Measurements from ENCODE around the gene CRHR2.
"Not testable (repeated sequence)": the region's sequence is repeated elsewhere in the genome, so short reads cannot be mapped to it uniquely, and the experiment has no call there.

Gene CRHR2

GRCh38 chr7:30652132-30652531, 30.1 kb downstream of the CRHR2 start:
- no peak for DNase-seq

GRCh38 chr7:30650421-30650808, 31.8 kb downstream of the CRHR2 start:
- DNase-seq: no peak

DNA sequence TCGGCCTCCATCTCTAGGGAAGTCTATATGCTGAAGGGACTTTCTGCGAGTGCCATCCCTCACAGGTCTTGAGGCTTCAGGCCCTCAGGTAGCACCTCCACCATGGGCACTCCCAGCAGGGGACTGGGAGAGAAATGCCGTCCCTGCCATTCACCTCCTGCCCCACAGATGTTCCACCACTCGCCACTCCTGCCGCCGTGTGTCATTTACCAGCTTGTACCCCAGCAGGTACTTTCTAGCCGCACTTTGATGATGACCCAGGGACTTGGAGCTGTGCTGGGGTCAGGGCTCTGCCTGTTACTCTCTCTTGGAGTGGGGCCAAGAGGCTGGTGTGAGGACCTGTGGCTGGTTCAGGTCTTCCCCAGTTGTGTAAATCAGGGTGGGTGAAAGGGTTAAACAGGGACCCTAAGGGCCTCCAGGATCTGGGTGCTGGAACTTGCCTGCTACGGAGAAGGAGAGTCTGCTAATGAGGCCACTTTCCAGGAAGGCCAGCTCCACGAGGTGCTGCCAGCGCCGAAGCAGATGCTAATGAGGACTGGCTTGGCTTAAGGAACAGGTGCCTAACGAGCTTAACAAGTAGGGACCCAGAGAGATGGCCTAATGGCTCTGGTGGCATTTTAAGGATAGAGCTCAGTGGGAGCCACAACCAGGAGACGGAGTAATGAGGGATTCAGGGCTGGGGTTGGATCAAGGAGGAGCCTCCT, 32.4 kb downstream of the CRHR2 start:
- DNase-seq: no peak

- DNase-seq: no peak
Observed at GRCh38 chr7:30648744-30649540, 33.3 kb downstream of the CRHR2 start.

GRCh38 chr7:30647589-30648364, 34.5 kb downstream of the CRHR2 start:
- no peak for DNase-seq

- DNase-seq: no peak
Observed at GRCh38 chr7:30646154-30646553, 36.1 kb downstream of the CRHR2 start.

- DNase-seq: no peak
Observed at GRCh38 chr7:30645661-30646060, 36.6 kb downstream of the CRHR2 start.

DNA sequence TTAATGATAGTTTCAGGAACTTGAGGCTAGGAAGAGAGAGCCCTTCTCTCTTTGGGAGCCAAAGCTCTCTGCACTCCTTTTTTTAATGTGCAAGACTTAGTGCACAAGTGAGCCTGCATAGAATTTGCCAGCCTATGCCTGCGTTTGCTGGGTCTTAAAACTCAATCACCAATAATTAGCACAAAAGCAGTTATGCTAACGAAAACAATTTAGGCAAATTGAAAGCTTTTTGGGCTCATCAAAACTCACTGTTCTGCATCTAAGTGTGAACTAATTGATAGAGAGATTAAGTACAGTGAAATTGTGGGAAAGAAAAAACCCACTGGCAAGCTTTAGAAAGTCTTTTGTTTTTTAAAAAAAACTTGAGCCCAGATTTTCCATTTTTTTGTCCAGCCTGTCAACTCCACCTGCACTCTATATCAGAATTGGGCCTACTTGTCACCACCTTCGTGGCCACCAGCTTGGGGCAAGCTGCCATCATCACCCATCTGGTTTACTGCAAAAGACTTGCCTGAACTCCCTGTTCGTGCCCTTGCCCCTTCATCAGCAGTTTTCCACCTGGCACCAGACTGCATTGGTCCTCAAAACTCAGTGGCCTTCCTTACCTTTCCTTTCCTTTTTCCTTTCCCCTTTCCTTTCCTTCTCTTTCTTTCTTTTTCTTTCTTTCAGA, 37.8 kb downstream of the CRHR2 start:
- no peak for DNase-seq

DNA sequence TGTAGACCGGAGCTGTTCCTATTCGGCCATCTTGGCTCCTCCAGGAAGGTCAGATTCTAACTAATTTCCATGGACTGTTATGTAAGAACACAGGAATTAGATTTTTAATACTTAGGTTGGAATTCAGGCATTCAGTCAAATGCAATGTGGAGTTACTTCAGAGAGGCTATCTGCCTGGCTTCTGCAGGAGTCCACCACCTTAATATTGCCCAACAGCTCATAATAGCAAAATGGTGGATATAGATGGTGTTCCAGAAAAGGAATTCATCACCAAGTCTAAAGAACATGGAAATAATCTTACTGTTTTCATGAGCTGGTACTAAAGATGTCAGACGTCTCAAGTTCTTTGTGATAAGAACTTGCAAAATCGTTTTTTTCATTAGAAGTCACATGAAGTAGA, 39.5 kb downstream of the CRHR2 start:
- DNase-seq: no peak

- DNase-seq: not testable (repeated sequence)
Observed at GRCh38 chr7:30642322-30642721, 39.9 kb downstream of the CRHR2 start.

DNA sequence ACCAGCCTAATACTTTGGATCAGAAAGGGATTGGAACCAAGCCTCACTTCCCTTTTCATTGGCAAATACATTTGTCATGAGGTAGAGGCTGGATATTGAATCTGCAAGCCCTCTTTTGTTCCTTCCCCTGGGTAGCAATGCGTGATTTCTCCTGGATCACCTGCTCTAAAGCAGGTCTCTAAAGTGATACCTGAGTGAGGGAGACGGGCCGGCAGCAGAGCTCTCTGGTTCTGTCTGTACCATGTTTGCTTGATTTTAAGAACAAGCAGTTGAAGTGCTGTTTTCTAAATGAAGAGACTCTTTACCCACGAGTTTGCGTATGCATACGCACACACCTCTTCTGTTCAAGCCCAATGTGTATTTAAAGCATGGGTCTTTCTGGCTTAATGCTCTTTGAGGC, 46.5 kb downstream of the CRHR2 start:
- DNase-seq: no peak

DNA sequence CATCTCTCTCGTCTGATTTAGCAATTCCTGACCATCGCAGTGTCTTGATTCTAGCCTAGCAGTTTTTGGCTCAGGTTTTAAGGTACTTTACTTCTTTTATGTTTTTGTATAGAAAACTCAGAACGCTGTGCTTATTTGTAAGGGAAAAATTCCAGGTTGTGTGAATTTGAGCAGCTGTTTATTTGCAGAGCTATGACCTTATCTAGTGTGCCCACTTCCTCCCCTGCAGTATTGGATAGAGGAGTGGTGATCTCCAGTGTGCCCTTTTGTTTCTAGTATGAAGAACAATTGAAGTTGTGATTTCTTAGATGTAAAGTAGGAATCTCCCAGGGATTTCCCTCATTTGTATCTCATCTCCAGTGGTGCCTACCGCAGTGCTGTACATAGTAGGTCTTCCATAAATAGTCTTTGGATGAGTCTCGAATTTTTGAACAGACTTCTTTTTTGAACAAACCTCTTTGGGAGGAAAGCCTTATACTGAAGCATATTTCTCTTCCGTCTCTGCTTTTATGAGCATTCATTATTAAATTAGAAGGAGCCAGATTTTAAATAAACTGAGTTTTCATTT, 47.5 kb downstream of the CRHR2 start:
- no peak for DNase-seq

GRCh38 chr7:30634193-30634626, 48.0 kb downstream of the CRHR2 start:
- DNase-seq: no peak

DNA sequence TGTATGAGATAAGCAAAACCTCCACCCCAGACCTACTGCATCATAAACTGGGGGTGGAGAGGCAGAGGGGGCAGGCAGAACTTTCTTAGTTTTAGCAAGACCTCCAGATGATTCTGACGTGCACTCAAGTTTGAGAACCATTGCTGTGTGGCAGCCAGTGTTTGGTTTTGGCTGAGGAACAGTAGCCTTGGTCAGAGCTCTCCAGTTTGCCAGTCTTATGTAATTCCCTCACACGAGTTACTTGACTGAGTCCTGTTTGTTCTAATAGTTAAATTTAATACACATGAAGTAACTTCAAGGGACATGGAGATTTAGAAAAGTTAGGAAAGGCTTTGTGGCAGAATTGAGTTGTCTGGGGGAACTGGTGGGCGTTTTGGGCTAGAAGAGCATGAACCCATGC, 49.0 kb downstream of the CRHR2 start:
- no peak for DNase-seq

GRCh38 chr7:30630986-30631385, 51.3 kb downstream of the CRHR2 start:
- no peak for DNase-seq

DNA sequence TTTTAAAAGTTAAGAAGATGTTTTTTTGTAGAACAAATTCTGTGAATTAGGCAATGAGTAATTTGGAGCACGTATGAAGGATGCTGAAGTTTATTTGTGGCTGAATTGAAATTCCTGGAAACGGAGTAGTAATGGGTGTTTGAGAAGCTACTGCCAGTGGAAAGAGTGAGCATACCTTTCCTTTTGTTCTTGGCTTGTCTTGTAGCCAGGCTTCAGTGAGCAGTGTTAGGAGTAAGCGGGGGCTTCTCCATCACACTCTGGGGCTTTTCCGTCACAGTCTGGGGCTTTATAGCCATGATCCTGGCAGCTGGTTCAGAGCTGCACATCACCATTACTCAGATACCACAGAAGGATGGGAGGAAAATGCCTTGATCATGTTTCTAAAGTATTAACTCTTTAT, 55.2 kb downstream of the CRHR2 start:
- DNase-seq: no peak

- no peak for DNase-seq
Observed at GRCh38 chr7:30625283-30625682, 57.0 kb downstream of the CRHR2 start.

- DNase-seq: no peak
Observed at GRCh38 chr7:30618961-30619360, 63.3 kb downstream of the CRHR2 start.

DNA sequence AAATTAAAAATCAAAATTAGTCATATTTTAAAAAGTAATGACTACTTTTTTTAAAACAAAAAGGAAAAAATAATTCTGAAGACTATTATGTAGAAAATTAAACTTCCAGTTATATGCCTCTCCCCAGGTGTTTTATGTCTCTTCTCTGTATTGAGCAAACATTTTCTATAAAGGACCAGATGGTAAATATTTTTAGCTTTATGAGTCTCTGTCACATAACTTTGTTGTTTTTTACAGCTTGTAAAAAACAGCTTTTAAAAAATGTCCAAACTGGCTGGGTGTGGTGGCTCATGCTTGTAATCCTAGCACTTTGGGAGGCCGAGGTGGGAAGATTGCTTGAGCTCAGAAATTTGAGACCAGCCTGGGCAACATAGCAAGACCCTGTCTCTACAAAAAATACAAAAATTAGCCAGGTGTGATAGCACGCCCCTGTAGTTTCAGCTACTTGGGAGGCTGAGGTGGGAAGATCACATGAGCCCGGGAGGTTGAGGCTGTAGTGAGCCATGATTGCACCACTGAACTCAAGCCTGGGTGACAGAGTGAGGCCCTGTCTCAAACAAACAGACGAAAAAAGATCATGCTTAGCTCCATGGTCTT, 64.1 kb downstream of the CRHR2 start:
- DNase-seq: no peak

- DNase-seq: no peak
Observed at GRCh38 chr7:30617359-30617758, 64.9 kb downstream of the CRHR2 start.

- DNase-seq: no peak
Observed at GRCh38 chr7:30616318-30616717, 65.9 kb downstream of the CRHR2 start.
